Measurements from ENCODE around the gene SPATA45. TPM values are rescaled to one million over a fixed set of nuclear protein-coding genes. Genes with fewer than 3 reads are reported as not detected.

Gene SPATA45
- total RNA-seq, 1 experiment from 2014 or later, result 0.68 TPM

GRCh38 chr1:212828395-212828794 is 19.1 kb downstream of the SPATA45 start:
- no peak overlapping the region for H3K56ac ChIP-seq (ENCODE audit: insufficient read length, low read depth, low read length)
- H3K27ac ChIP-seq (ENCODE audit: insufficient read length, low read depth, low read length), result no peak overlapping the region
- H4K5ac ChIP-seq (ENCODE audit: insufficient read length, low read depth, low read length), result no peak overlapping the region
- no peak for TF ChIP-seq CTCF (conservative IDR thresholded peaks at IDR 0.05)
- no peak overlapping the region for H2BK12ac ChIP-seq (ENCODE audit: insufficient read length, low read depth, low read length)
- H2AFZ ChIP-seq (ENCODE audit: low read length), result no peak overlapping the region
- DNase-seq, result no peak
- no peak overlapping the region for H2BK15ac ChIP-seq (ENCODE audit: low read depth, low read length)
- Mint-ChIP-seq H3K27ac (peak overlapping the region in 1 of 3 experiments; percentile 88; a peak in 1 of 7 replicates), H3K4me1 (peaks cover 6 to 9% of the 10 kb centered on the region in 2 experiments; a peak in 3 of 4 replicates), H3K4me3 (no peak overlapping the region), H3K36me3 (ENCODE audit: insufficient read depth in 1 of 3, low read depth in 3 of 3) (peaks cover 17 to 26% (median 18%) of the 10 kb centered on the region in 3 experiments), H3K9me3 (peaks cover 20 to 30% of the 10 kb centered on the region in 2 experiments), H3K27me3 (ENCODE audit: low read depth) (no peaks in the 10 kb centered on the region; the same call in none of the 2 replicates)
- no peak overlapping the region for H3T11ph ChIP-seq (ENCODE audit: low read length)
- no peaks in the 10 kb centered on the region for H3K79me1 ChIP-seq (ENCODE audit: insufficient read depth, low read depth, low read length, poor library complexity, severe bottlenecking)
- no peak overlapping the region for H2BK5ac ChIP-seq (ENCODE audit: insufficient read length, low read length)
- no peak overlapping the region for H3K23ac ChIP-seq (ENCODE audit: insufficient read length, low read depth, low read length)
- no peak overlapping the region for H2AK5ac ChIP-seq (ENCODE audit: insufficient read length, low read length)
- H4K91ac ChIP-seq (ENCODE audit: insufficient read length, low read depth, low read length), result no peak overlapping the region
- H3K27me3 ChIP-seq (ENCODE audit: insufficient read depth, low read length), result no peaks in the 10 kb centered on the region
- H3K23me2 ChIP-seq (ENCODE audit: insufficient read length, low read depth, low read length, poor library complexity, severe bottlenecking), result no peaks in the 10 kb centered on the region
- no peak overlapping the region for H3K14ac ChIP-seq (ENCODE audit: insufficient read depth, low read length)
- no peak overlapping the region for H2BK20ac ChIP-seq (ENCODE audit: low read depth, low read length, poor library complexity, severe bottlenecking)
- H3K4me1 ChIP-seq (ENCODE audit: insufficient read depth, low read length), result no peaks in the 10 kb centered on the region; the same call in 1 of the 2 replicates
- no peak overlapping the region for H4K8ac ChIP-seq (replicated peaks; ENCODE audit: insufficient read length, low read depth, low read length)
- H3K79me2 ChIP-seq (ENCODE audit: insufficient read depth, low read length), result no peaks in the 10 kb centered on the region
- H3K4me2 ChIP-seq (ENCODE audit: insufficient read depth, insufficient read length, low read length), result no peak overlapping the region
- peaks cover 10% of the 10 kb centered on the region for H3K9me3 ChIP-seq (ENCODE audit: control insufficient read depth, low read depth, low read length)
- no peak overlapping the region for H3K18ac ChIP-seq (ENCODE audit: insufficient read length, low read depth, low read length)
- H3K9ac ChIP-seq (ENCODE audit: extremely low read depth, insufficient read length, low read length), result no peak overlapping the region
- WGBS (ENCODE audit: extremely low coverage, insufficient read length, low lambda C conversion rate), result no CpG with 5 or more reads among the region's 2 CpGs
- no peak overlapping the region for H2BK120ac ChIP-seq (ENCODE audit: low read depth, low read length, poor library complexity, severe bottlenecking)
- no peak overlapping the region for H3K4ac ChIP-seq (ENCODE audit: low read depth, low read length)
- no peaks in the 10 kb centered on the region for H4K20me1 ChIP-seq (ENCODE audit: control insufficient read depth, insufficient read depth, insufficient read length)
